Left lung (tissue), 10 donors: ENCODE measurements around the gene RYR3. TPM values are rescaled to one million over a fixed set of nuclear protein-coding genes. Genes with fewer than 3 reads are reported as not detected.
A peak's percentile ranks its signal among the peaks of the same experiment; 100 is the strongest.

Source experiments
- ATAC-seq: fragments of 200-7000 bp; cut with Tn5 transposase; one replicate; pipeline ENCODE4 v1.9.1; 2020; ENCODE audit warnings: moderate library complexity
- DNase-seq, 4 donors: peaks; one replicate each; pipeline ENCODE4 v3.0.0-alpha.2; 2013 to 2020
- H3K27ac ChIP-seq, 2 donors: fragments of 200-600 bp; sonication (generic) in 1 of 2; one replicate each; pipeline versions ENCODE4 v1.5.0 to v1.8.0; 2020 to 2021
- H3K27me3 ChIP-seq, 2 donors: fragments of 200-600 bp; sonication (generic) in 1 of 2; one replicate each; pipeline versions ENCODE4 v1.5.0 to v1.8.0; 2020 to 2021
- H3K36me3 ChIP-seq, 2 donors: fragments of 200-600 bp; sonication (generic) in 1 of 2; one replicate each; pipeline versions ENCODE4 v1.5.0 to v1.8.0; 2020 to 2021
- H3K4me1 ChIP-seq, 2 donors: fragments of 200-600 bp; one replicate each; pipeline ENCODE4 v1.8.0; 2021
- H3K4me3 ChIP-seq, 2 donors: fragments of 200-600 bp; sonication (generic) in 1 of 2; one replicate each; pipeline versions ENCODE4 v1.5.0 to v1.8.0; 2020 to 2021; ENCODE audit warnings: mild to moderate bottlenecking in 1 of 2
- H3K9me3 ChIP-seq, 2 donors: fragments of 200-600 bp; sonication (generic) in 1 of 2; one replicate each; pipeline versions ENCODE4 v1.5.0 to v1.8.0; 2020 to 2021
- CTCF ChIP-seq, 2 donors: fragments of 200-600 bp; sonication (generic) in 1 of 2; IDR thresholded peaks; one replicate each; pipeline versions ENCODE4 v1.5.0 to v1.8.0; 2021; ENCODE audit warnings: antibody characterized with exemption in 2 of 2
- intact Hi-C, 2 donors: fragments of 100-400 bp; cut with DNase I; formaldehyde crosslinking; loops; one replicate each; pipeline versions ENCODE4 v1.11.2 to v1.14.2; 2022
- polyA plus RNA-seq, 6 donors: library from polyadenylated mRNA; unstranded; fragments of 120-200 nt; gene quantifications; one replicate each; pipeline ENCODE4 v1.2.1, GENCODE V29; 2013; ENCODE audit not compliant: insufficient read length in 6 of 6
- total RNA-seq, 2 donors: library from RNA; stranded (reverse); fragmentation: NEBNext Ultra II Directional; extraction: Animal tissue kit (Norgen Biotek cat#: 25700); gene quantifications; one replicate each; pipeline ENCODE4 v1.2.1, GENCODE V29; 2021
- donor health status: DM: no; HTN: yes; CAD: no.
- donor health status: DM: no; HTN: no; CAD: no.

RYR3 gene
- total and polyA plus RNA-seq, 8 donors = 0.24 to 12.6 (median 8.6) TPM

GRCh38 chr15:33699145-33699544 lies 388.4 kb downstream of the RYR3 start:
- Histone ChIP-seq H3K36me3 (no peaks in the 10 kb centered on the region), H3K27me3 (peaks cover 0 to 5% of the 10 kb centered on the region in 2 donors), H3K27ac (no peak overlapping the region), H3K4me3 (no peak overlapping the region), H3K9me3 (no peaks in the 10 kb centered on the region), H3K4me1 (no peaks in the 10 kb centered on the region)
- TF ChIP-seq CTCF (IDR thresholded peaks at IDR 0.05) = no peak
- intact Hi-C loops = no loop called here
- ATAC-seq = no peak
- DNase-seq = no peak

- intact Hi-C loops = no loop called here
- H3K27me3 ChIP-seq = peaks cover 0 to 5% of the 10 kb centered on the region in 2 donors
- TF ChIP-seq CTCF (IDR thresholded peaks at IDR 0.05) = no peak
Measured at GRCh38 chr15:33699691-33700447, 389.1 kb downstream of the RYR3 start.

GRCh38 chr15:33700695-33701303 lies 390.0 kb downstream of the RYR3 start:
- no peaks in the 10 kb centered on the region for H3K9me3 ChIP-seq
- H3K4me1 ChIP-seq = no peaks in the 10 kb centered on the region
- intact Hi-C loops = no loop called here
- H3K4me3 ChIP-seq = no peak overlapping the region
- TF ChIP-seq CTCF (IDR thresholded peaks at IDR 0.05) = peak; percentile 85 to 89
- no peaks in the 10 kb centered on the region for H3K36me3 ChIP-seq
- ATAC-seq = peak; percentile 99
- H3K27me3 ChIP-seq = peaks cover 0 to 5% of the 10 kb centered on the region in 2 donors
- no peak overlapping the region for H3K27ac ChIP-seq
- DNase-seq = peak in 3 of 4 donors; percentile 38 to 80 (median 61)

More at GRCh38 chr15:33699691-33700447, 389.1 kb downstream of the RYR3 start:
- ATAC-seq = peak; percentile 26
- no peak overlapping the region for H3K27ac ChIP-seq
- no peaks in the 10 kb centered on the region for H3K9me3 ChIP-seq
- DNase-seq = no peak
- H3K4me1 ChIP-seq = no peaks in the 10 kb centered on the region
- H3K36me3 ChIP-seq = no peaks in the 10 kb centered on the region
- H3K4me3 ChIP-seq = no peak overlapping the region

- Histone ChIP-seq H3K4me1 (no peaks in the 10 kb centered on the region), H3K4me3 (no peak overlapping the region), H3K36me3 (no peaks in the 10 kb centered on the region), H3K27ac (no peak overlapping the region), H3K27me3 (peaks cover 0 to 5% of the 10 kb centered on the region in 2 donors), H3K9me3 (no peaks in the 10 kb centered on the region)
- TF ChIP-seq CTCF (IDR thresholded peaks at IDR 0.05) = no peak
- no peak for ATAC-seq
- no peak for DNase-seq
- intact Hi-C loops = no loop called here
Measured at GRCh38 chr15:33701304-33701696, 390.5 kb downstream of the RYR3 start.

GRCh38 chr15:33706173-33706572 lies 395.4 kb downstream of the RYR3 start:
- Histone ChIP-seq H3K4me3 (no peak overlapping the region), H3K9me3 (peaks cover 0 to 15% of the 10 kb centered on the region in 2 donors), H3K4me1 (no peaks in the 10 kb centered on the region), H3K36me3 (no peaks in the 10 kb centered on the region), H3K27ac (no peak overlapping the region), H3K27me3 (no peaks in the 10 kb centered on the region)
- ATAC-seq = no peak
- DNase-seq = no peak
- no peak for TF ChIP-seq CTCF (IDR thresholded peaks at IDR 0.05)
- intact Hi-C loops = no loop called here
